ENCODE measurements around the gene GGA2. TPM values are rescaled to one million over a fixed set of nuclear protein-coding genes. Genes with fewer than 3 reads are reported as not detected.

The GGA2 gene
- total RNA-seq, 2 donors from 2014 or later, result 99.4 to 116 TPM

GRCh38 chr16:23530062-23530461 is 19.8 kb upstream of the GGA2 start:
- Histone ChIP-seq H3K4me1 (ENCODE audit: control insufficient read depth, insufficient read depth, low read length) (peaks cover 5% of the 10 kb centered on the region), H3K9ac (ENCODE audit: extremely low read depth, low read length, poor library complexity, severe bottlenecking) (no peak overlapping the region), H3K4me3 (ENCODE audit: low read length) (no peak overlapping the region), H3K27ac (ENCODE audit: low read depth, low read length) (no peak overlapping the region), H3K36me3 (ENCODE audit: control insufficient read depth, insufficient read depth, low read length) (peaks cover 68% of the 10 kb centered on the region), H3K27me3 (ENCODE audit: control insufficient read depth, insufficient read depth, low read length, poor library complexity, severe bottlenecking) (no peaks in the 10 kb centered on the region), H3K9me3 (ENCODE audit: control insufficient read depth, low read length) (no peaks in the 10 kb centered on the region)
- H3K9me3 Mint-ChIP-seq, result no peaks in the 10 kb centered on the region
- H3K36me3 Mint-ChIP-seq (ENCODE audit: low read depth), result peaks cover 63% of the 10 kb centered on the region
- H3K27ac Mint-ChIP-seq, result no peak overlapping the region
- H3K27me3 Mint-ChIP-seq (ENCODE audit: insufficient read depth), result no peaks in the 10 kb centered on the region
- no peak for TF ChIP-seq CTCF (conservative IDR thresholded peaks at IDR 0.05)
- DNase-seq, result no peak
- WGBS, 2 experiments (ENCODE audit: insufficient coverage in 1 of 2, insufficient read length in 1 of 2), result 89 to 100% methylated on average over 2 to 5 of the region's 5 CpGs
- no peaks in the 10 kb centered on the region for H3K4me1 Mint-ChIP-seq
- no peak overlapping the region for H3K4me3 Mint-ChIP-seq

GRCh38 chr16:23528644-23529310 is 18.5 kb upstream of the GGA2 start:
- Histone ChIP-seq H3K9ac (ENCODE audit: extremely low read depth, low read length, poor library complexity, severe bottlenecking) (no peak overlapping the region), H3K36me3 (ENCODE audit: control insufficient read depth, insufficient read depth, low read length) (peaks cover 67% of the 10 kb centered on the region), H3K27ac (ENCODE audit: low read depth, low read length) (peak overlapping the region; percentile 73), H3K9me3 (ENCODE audit: control insufficient read depth, low read length) (no peaks in the 10 kb centered on the region), H3K4me3 (ENCODE audit: low read length) (no peak overlapping the region), H3K4me1 (ENCODE audit: control insufficient read depth, insufficient read depth, low read length) (peaks cover 5% of the 10 kb centered on the region), H3K27me3 (ENCODE audit: control insufficient read depth, insufficient read depth, low read length, poor library complexity, severe bottlenecking) (no peaks in the 10 kb centered on the region)
- no peak for DNase-seq
- TF ChIP-seq CTCF (conservative IDR thresholded peaks at IDR 0.05), result no peak
- Mint-ChIP-seq H3K4me3 (no peak overlapping the region), H3K36me3 (ENCODE audit: low read depth) (peaks cover 65% of the 10 kb centered on the region), H3K4me1 (no peaks in the 10 kb centered on the region), H3K9me3 (no peaks in the 10 kb centered on the region), H3K27me3 (ENCODE audit: insufficient read depth) (no peaks in the 10 kb centered on the region), H3K27ac (no peak overlapping the region)
- 94 to 95% methylated on average over 4 to 10 of the region's 10 CpGs for WGBS, 2 experiments (ENCODE audit: insufficient coverage in 1 of 2, insufficient read length in 1 of 2)

- no peak overlapping the region for H3K4me3 Mint-ChIP-seq
- peak overlapping the region; percentile 73 for H3K27ac ChIP-seq (ENCODE audit: low read depth, low read length)
- H3K36me3 ChIP-seq (ENCODE audit: control insufficient read depth, insufficient read depth, low read length), result peaks cover 73% of the 10 kb centered on the region
- H3K9me3 Mint-ChIP-seq, result no peaks in the 10 kb centered on the region
- no peaks in the 10 kb centered on the region for H3K27me3 ChIP-seq (ENCODE audit: control insufficient read depth, insufficient read depth, low read length, poor library complexity, severe bottlenecking)
- no peak overlapping the region for H3K9ac ChIP-seq (ENCODE audit: extremely low read depth, low read length, poor library complexity, severe bottlenecking)
- TF ChIP-seq CTCF (conservative IDR thresholded peaks at IDR 0.05), result no peak
- no peaks in the 10 kb centered on the region for H3K4me1 Mint-ChIP-seq
- WGBS, 2 experiments (ENCODE audit: insufficient coverage in 1 of 2, insufficient read length in 1 of 2), result 75 to 91% methylated on average over 5 to 11 of the region's 11 CpGs
- no peak for DNase-seq
- peaks cover 5% of the 10 kb centered on the region for H3K4me1 ChIP-seq (ENCODE audit: control insufficient read depth, insufficient read depth, low read length)
- H3K27ac Mint-ChIP-seq, result peak overlapping the region; percentile 35
- H3K27me3 Mint-ChIP-seq (ENCODE audit: insufficient read depth), result no peaks in the 10 kb centered on the region
- H3K36me3 Mint-ChIP-seq (ENCODE audit: low read depth), result peaks cover 65% of the 10 kb centered on the region
- no peak overlapping the region for H3K4me3 ChIP-seq (ENCODE audit: low read length)
- no peaks in the 10 kb centered on the region for H3K9me3 ChIP-seq (ENCODE audit: control insufficient read depth, low read length)
Observed at GRCh38 chr16:23527961-23528643, 17.8 kb upstream of the GGA2 start.

Data from endodermal cell (in vitro differentiated cells).